ENCODE measurements around the gene PHF13.

PHF13 gene

GRCh38 chr1:6652986-6653385 is 39.5 kb downstream of the PHF13 start:
- Histone ChIP-seq H3K4me3 (ENCODE audit: low read length) (no peak overlapping the region), H3K9ac (ENCODE audit: low read length) (no peak overlapping the region), H3K27ac (ENCODE audit: low read length) (no peak overlapping the region), H3K27me3 (replicated peaks; ENCODE audit: insufficient read depth, low read length) (no peaks in the 10 kb centered on the region), H3K36me3 (replicated peaks; ENCODE audit: insufficient read depth, low read length) (0 out of 2 replicates have a peak, but pooled peaks cover 8% of the 10 kb centered on the region), H3K9me2 (replicated peaks; ENCODE audit: insufficient read depth, low read length) (no peaks in the 10 kb centered on the region), H3K79me2 (ENCODE audit: low read length) (peaks cover 9% of the 10 kb centered on the region; the same call in 1 of the 2 replicates), H3K9me3 (replicated peaks; ENCODE audit: insufficient read depth, low read length) (no peaks in the 10 kb centered on the region; the same call in 1 of the 2 replicates), H3K4me2 (ENCODE audit: low read depth, low read length) (no peak overlapping the region), H3K4me1 (ENCODE audit: low read length) (no peaks in the 10 kb centered on the region), H4K20me1 (ENCODE audit: insufficient read depth, low read length) (no peaks in the 10 kb centered on the region), H2AFZ (ENCODE audit: low read length) (no peak overlapping the region), H3F3A (ENCODE audit: insufficient read depth, low read length) (no peaks in the 10 kb centered on the region)
- no peak for DNase-seq
- TF ChIP-seq EZH2 (optimal IDR thresholded peaks at IDR 0.05; ENCODE audit: low read depth, low read length) (no peak), CTCF (IDR thresholded peaks at IDR 0.05; ENCODE audit: low read length) (no peak), EZH2phosphoT487 (IDR thresholded peaks at IDR 0.05; ENCODE audit: low read length) (no peak)

DNA sequence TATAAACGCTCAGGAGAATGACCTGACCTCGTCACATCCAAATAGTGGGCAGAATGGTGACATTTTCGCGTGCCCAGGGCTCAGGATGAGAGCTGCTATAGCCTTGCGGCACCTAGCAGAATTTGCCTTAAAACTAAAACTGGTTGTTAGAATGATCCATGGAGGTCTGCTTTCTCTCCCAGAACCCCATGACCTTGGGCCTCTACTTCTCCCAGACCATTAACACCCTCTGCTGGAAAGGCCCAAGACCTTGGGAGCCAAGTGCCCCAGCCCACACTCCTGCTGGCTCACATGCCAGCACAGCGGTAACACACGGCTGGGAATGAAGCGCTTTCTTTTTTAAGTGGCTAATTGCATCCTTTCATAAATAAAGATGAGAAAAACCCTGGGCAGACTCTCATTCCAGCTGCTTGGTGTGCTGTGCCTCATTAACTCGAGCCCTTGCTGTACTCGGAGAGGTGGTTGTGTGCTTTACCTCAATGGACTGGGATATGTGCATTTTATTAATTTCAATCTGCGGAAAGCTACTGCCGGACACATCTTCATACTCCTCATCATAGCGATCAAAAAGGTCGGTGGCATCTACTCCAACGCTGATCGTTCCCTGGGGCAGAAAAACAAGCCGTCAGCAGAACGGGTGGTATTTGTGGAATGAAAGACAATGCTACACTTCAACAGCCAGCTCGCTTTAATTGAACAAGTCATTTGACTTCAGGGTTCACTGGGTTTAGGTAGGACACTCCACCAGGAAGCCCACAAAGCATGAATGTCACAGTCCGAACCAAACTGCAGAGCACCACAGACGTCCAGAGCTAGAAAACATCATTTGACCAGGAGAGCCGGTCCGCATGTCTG is 40.1 kb downstream of the PHF13 start:
- Histone ChIP-seq H3K9me2 (replicated peaks; ENCODE audit: insufficient read depth, low read length) (no peaks in the 10 kb centered on the region), H3K27me3 (replicated peaks; ENCODE audit: insufficient read depth, low read length) (no peaks in the 10 kb centered on the region), H3K4me3 (ENCODE audit: low read length) (no peak overlapping the region), H4K20me1 (ENCODE audit: insufficient read depth, low read length) (no peaks in the 10 kb centered on the region), H3K27ac (ENCODE audit: low read length) (no peak overlapping the region), H3K79me2 (ENCODE audit: low read length) (peaks cover 11% of the 10 kb centered on the region; the same call in 1 of the 2 replicates), H3K36me3 (replicated peaks; ENCODE audit: insufficient read depth, low read length) (0 out of 2 replicates have a peak, but pooled peaks cover 8% of the 10 kb centered on the region), H3K4me2 (ENCODE audit: low read depth, low read length) (no peak overlapping the region), H3K9me3 (replicated peaks; ENCODE audit: insufficient read depth, low read length) (no peaks in the 10 kb centered on the region; the same call in 1 of the 2 replicates), H3K4me1 (ENCODE audit: low read length) (no peaks in the 10 kb centered on the region), H2AFZ (ENCODE audit: low read length) (no peak overlapping the region), H3K9ac (ENCODE audit: low read length) (no peak overlapping the region), H3F3A (ENCODE audit: insufficient read depth, low read length) (no peaks in the 10 kb centered on the region)
- no peak for TF ChIP-seq EZH2phosphoT487 (IDR thresholded peaks at IDR 0.05; ENCODE audit: low read length)
- TF ChIP-seq EZH2 (optimal IDR thresholded peaks at IDR 0.05; ENCODE audit: low read depth, low read length) = no peak
- TF ChIP-seq CTCF (IDR thresholded peaks at IDR 0.05; ENCODE audit: low read length) = no peak
- peak; percentile 1 for DNase-seq

DNA sequence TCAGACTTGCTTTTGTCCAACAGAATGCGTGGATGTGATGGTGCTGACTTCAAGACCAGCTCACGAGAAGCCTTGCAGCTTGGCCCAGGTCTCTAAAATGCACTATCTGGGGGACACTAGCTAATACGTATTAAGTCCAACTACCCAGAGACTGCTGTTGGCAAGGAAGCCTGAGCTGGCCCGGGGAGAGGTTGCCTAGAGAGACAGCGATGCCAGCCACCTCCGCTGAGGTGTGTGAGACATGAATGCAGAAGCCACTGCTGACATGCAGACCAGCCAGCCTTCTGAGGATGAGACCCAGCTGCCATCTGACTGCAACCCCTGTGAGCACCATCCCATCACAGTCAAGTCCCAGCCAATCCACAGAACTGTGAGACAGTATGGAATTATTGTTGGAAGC is 43.6 kb downstream of the PHF13 start:
- Histone ChIP-seq H3K36me3 (replicated peaks; ENCODE audit: insufficient read depth, low read length) (peaks cover 8% of the 10 kb centered on the region; the same call in 1 of the 2 replicates), H3K9ac (ENCODE audit: low read length) (no peak overlapping the region)

More for the DNA sequence above, 43.6 kb downstream of the PHF13 start:
- Histone ChIP-seq H4K20me1 (ENCODE audit: insufficient read depth, low read length) (no peaks in the 10 kb centered on the region), H2AFZ (ENCODE audit: low read length) (no peak overlapping the region), H3K27me3 (replicated peaks; ENCODE audit: insufficient read depth, low read length) (no peaks in the 10 kb centered on the region), H3K27ac (ENCODE audit: low read length) (no peak overlapping the region), H3K4me2 (ENCODE audit: low read depth, low read length) (no peak overlapping the region), H3K4me1 (ENCODE audit: low read length) (no peaks in the 10 kb centered on the region), H3K4me3 (ENCODE audit: low read length) (no peak overlapping the region), H3K79me2 (ENCODE audit: low read length) (peaks cover 24% of the 10 kb centered on the region), H3K9me2 (replicated peaks; ENCODE audit: insufficient read depth, low read length) (no peaks in the 10 kb centered on the region), H3K9me3 (replicated peaks; ENCODE audit: insufficient read depth, low read length) (no peaks in the 10 kb centered on the region; the same call in 1 of the 2 replicates), H3F3A (ENCODE audit: insufficient read depth, low read length) (no peaks in the 10 kb centered on the region)
- TF ChIP-seq EZH2 (optimal IDR thresholded peaks at IDR 0.05; ENCODE audit: low read depth, low read length) = no peak
- TF ChIP-seq EZH2phosphoT487 (IDR thresholded peaks at IDR 0.05; ENCODE audit: low read length) = no peak
- TF ChIP-seq CTCF (IDR thresholded peaks at IDR 0.05; ENCODE audit: low read length) = no peak
- DNase-seq = no peak
